A549 (cell line): Measurements from ENCODE around the gene BTBD2.

Experiments used
- BHLHE40 ChIP-seq: IDR thresholded peaks from 2 replicates; pipeline ENCODE4 v1.6.1; 2012; ENCODE audit warnings: low read depth, low read length, inconsistent platforms
- CHD4 ChIP-seq: fragments of 200-600 bp; sonication (generic); IDR thresholded peaks from 2 replicates; pipeline ENCODE4 v1.6.1; 2016; ENCODE audit warnings: antibody characterized with exemption, mild to moderate bottlenecking, borderline replicate concordance
- CTCF ChIP-seq: fragments of >200 bp; sonication (Bioruptor Twin); formaldehyde crosslinking; IDR thresholded peaks from 3 replicates; pipeline ENCODE4 v1.5.1; 2016
- EHMT2 ChIP-seq: fragments of 200-600 bp; sonication (generic); IDR thresholded peaks from 2 replicates; pipeline ENCODE4 v1.6.1; 2016; ENCODE audit warnings: antibody characterized with exemption, low read depth, mild to moderate bottlenecking, moderate library complexity
- ELK1 ChIP-seq: fragments of 150-350 bp; IDR thresholded peaks from 2 replicates; pipeline ENCODE4 v1.6.1; 2014; ENCODE audit warnings: low read depth, mild to moderate bottlenecking, low read length
- FOSL2 ChIP-seq, 2 experiments: fragments of 450-650 bp in 1 of 2; fragments of >200 bp in 1 of 2; sonication (Bioruptor Twin) in 1 of 2; formaldehyde crosslinking; IDR thresholded peaks; 2 replicates each; pipeline versions ENCODE4 v1.5.0 to v1.6.1; 2016 to 2020; ENCODE audit warnings: mild to moderate bottlenecking in 1 of 2, moderate library complexity in 1 of 2
- JUNB ChIP-seq: fragments of >200 bp; sonication (Bioruptor Twin); formaldehyde crosslinking; IDR thresholded peaks from 2 replicates; pipeline ENCODE4 v1.6.1; 2016
- MAX ChIP-seq: IDR thresholded peaks from 2 replicates; pipeline ENCODE4 v1.6.1; 2012
- NPAS2 ChIP-seq: fragments of 250-450 bp; sonication (Bioruptor Pico); IDR thresholded peaks from 2 replicates; pipeline ENCODE4 v1.8.0; 2022; ENCODE audit warnings: mild to moderate bottlenecking, moderate library complexity, borderline replicate concordance
- NR3C1 ChIP-seq: fragments of >200 bp; sonication (Bioruptor Twin); formaldehyde crosslinking; IDR thresholded peaks from 3 replicates; pipeline ENCODE4 v1.6.1; 2017

- TF ChIP-seq ELK1 = no peak
- no peak for TF ChIP-seq EHMT2
- no peak for TF ChIP-seq NR3C1
- TF ChIP-seq FOSL2 (IDR thresholded peaks at IDR 0.05) = no peak
- no peak for TF ChIP-seq FOSL2 (CRISPR knock-in tag; IDR thresholded peaks at IDR 0.05)
- TF ChIP-seq MAX = no peak
- no peak for TF ChIP-seq CHD4
- TF ChIP-seq JUNB = no peak
- no peak for TF ChIP-seq CTCF
- no peak for TF ChIP-seq BHLHE40
- TF ChIP-seq NPAS2 (CRISPR knock-in tag) = no peak
Measured at GRCh38 chr19:1962674-1963073, 52.8 kb downstream of the BTBD2 start.
